PFSK-1 (cell line): ENCODE data around the gene SERTM1. TPM values are rescaled to one million over a fixed set of nuclear protein-coding genes. Genes with fewer than 3 reads are reported as not detected.

Experiments used
- FOXP2 ChIP-seq: optimal IDR thresholded peaks from 2 replicates; pipeline ENCODE3; 2011; ENCODE audit warnings: borderline replicate concordance, control low read depth, inconsistent platforms; ENCODE audit not compliant: insufficient read depth; ENCODE audit errors: extremely low read length, extremely low read depth
- POLR2AphosphoS5 ChIP-seq: IDR thresholded peaks from 2 replicates; pipeline ENCODE4 v1.6.1; 2012; ENCODE audit warnings: low read depth, mild to moderate bottlenecking, control low read depth, low read length, moderate library complexity
- SIN3A ChIP-seq: IDR thresholded peaks from 2 replicates; pipeline ENCODE4 v1.6.1; 2012; ENCODE audit warnings: mild to moderate bottlenecking, low read length, moderate library complexity, borderline replicate concordance; ENCODE audit not compliant: insufficient read depth
- TAF1 ChIP-seq: IDR thresholded peaks from 2 replicates; pipeline ENCODE4 v1.6.1; 2012; ENCODE audit warnings: low read length, control low read depth, borderline replicate concordance; ENCODE audit not compliant: insufficient read depth
- polyA plus RNA-seq: library from polyadenylated mRNA; unstranded; fragments of >200 nt; gene quantifications from one replicate; pipeline ENCODE4 v1.2.1, GENCODE V29; 2012; ENCODE audit warnings: low read depth, missing spikeins; ENCODE audit not compliant: insufficient read length
- TF ChIP-seq, protein P1 (sequence below), 2 experiments: IDR thresholded peaks; 2 replicates each; pipeline versions ENCODE4 v1.6.1 to v1.8.0; 2011 to 2012; ENCODE audit warnings: low read depth in 2 of 2, low read length in 2 of 2, control low read depth in 1 of 2, inconsistent platforms in 1 of 2, mild to moderate bottlenecking in 1 of 2, moderate library complexity in 1 of 2; ENCODE audit not compliant: insufficient read depth in 1 of 2

SERTM1 gene
- not detected for polyA plus RNA-seq

DNA sequence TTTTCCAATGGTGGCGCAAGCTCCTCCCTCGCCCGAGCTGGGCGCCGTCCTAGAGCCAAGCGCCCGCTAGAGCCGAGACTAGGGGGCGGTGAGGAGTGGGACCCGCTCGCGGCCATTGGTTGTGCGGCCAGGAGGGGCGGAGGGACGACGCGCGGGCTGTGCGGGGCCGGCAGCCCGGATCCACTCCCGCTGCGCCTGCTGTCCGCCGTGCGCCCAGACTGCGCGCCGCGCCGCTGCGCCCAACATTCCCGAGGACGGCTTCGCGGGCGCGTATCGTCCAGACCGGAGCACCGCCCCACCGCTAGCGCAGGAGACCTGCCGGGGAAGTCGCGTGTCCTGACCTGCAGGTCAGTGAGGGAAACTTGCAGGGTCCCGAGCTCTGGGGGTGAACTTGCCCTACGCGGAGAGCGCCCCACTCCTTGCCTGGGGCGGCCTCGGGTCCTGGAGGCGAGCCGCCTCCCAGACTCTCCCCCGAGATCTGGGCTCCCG lies at the start of gene SERTM1:
Gene SERTM1 (plus strand): TSS at position 183 of the 489 bp plus-strand sequence. CDS start 21,059 bp downstream, outside the sequence.
- TF ChIP-seq POLR2AphosphoS5 = no peak

- TF ChIP-seq POLR2AphosphoS5 (no peak), SIN3A (no peak), TAF1 (no peak), FOXP2 (no peak)
- TF ChIP-seq, protein P1, sequence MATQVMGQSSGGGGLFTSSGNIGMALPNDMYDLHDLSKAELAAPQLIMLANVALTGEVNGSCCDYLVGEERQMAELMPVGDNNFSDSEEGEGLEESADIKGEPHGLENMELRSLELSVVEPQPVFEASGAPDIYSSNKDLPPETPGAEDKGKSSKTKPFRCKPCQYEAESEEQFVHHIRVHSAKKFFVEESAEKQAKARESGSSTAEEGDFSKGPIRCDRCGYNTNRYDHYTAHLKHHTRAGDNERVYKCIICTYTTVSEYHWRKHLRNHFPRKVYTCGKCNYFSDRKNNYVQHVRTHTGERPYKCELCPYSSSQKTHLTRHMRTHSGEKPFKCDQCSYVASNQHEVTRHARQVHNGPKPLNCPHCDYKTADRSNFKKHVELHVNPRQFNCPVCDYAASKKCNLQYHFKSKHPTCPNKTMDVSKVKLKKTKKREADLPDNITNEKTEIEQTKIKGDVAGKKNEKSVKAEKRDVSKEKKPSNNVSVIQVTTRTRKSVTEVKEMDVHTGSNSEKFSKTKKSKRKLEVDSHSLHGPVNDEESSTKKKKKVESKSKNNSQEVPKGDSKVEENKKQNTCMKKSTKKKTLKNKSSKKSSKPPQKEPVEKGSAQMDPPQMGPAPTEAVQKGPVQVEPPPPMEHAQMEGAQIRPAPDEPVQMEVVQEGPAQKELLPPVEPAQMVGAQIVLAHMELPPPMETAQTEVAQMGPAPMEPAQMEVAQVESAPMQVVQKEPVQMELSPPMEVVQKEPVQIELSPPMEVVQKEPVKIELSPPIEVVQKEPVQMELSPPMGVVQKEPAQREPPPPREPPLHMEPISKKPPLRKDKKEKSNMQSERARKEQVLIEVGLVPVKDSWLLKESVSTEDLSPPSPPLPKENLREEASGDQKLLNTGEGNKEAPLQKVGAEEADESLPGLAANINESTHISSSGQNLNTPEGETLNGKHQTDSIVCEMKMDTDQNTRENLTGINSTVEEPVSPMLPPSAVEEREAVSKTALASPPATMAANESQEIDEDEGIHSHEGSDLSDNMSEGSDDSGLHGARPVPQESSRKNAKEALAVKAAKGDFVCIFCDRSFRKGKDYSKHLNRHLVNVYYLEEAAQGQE (IDR thresholded peaks at IDR 0.05; ENCODE audit: insufficient read depth in 1 of 2, low read depth in 2 of 2, low read length in 2 of 2) = no peak
Measured at GRCh38 chr13:36628377-36629056, 45.3 kb upstream of the SERTM1 start.

- TF ChIP-seq, protein P1 (IDR thresholded peaks at IDR 0.05; ENCODE audit: insufficient read depth in 1 of 2, low read depth in 2 of 2, low read length in 2 of 2) = no peak
- TF ChIP-seq POLR2AphosphoS5 (no peak), FOXP2 (no peak), TAF1 (no peak), SIN3A (no peak)
Measured at GRCh38 chr13:36629057-36629385, 44.8 kb upstream of the SERTM1 start.

DNA sequence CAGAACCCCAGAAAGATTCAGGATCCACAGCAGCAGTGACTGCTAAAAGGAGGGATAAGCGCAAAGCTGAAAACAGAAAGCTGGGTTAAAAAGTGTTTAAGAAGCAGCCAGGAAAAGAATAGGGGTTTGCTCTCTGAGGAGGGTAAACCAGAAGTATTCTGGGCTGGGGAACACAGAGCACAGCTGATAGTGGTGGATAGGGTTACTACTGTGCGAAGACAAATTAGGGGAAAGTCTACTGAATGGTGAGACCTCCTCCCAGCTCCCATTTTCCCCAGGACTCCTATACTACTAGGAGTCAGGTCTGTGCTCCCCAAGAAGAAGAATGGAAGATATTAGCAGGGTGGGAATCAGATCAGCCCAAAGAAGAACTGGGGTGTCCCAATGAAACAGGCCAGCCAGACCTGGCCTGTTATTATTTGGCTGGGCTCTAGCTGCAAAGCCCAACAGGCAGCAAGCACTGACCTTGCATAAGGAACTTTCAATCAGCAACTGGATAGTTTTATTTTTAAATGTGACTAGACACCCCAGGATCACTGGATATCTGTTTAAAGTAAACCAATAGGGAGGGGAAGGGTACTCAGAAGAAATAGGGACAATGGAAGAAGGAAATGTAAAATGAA lies 43.5 kb upstream of the SERTM1 start:
- TF ChIP-seq POLR2AphosphoS5 = no peak
- TF ChIP-seq SIN3A = no peak
- TF ChIP-seq, protein P1 (IDR thresholded peaks at IDR 0.05; ENCODE audit: insufficient read depth in 1 of 2, low read depth in 2 of 2, low read length in 2 of 2) = no peak
- no peak for TF ChIP-seq TAF1
- TF ChIP-seq FOXP2 = no peak

GRCh38 chr13:36639610-36640009 lies 34.2 kb upstream of the SERTM1 start:
- TF ChIP-seq FOXP2 (no peak), POLR2AphosphoS5 (no peak), TAF1 (no peak), SIN3A (no peak)
- TF ChIP-seq, protein P1 (IDR thresholded peaks at IDR 0.05; ENCODE audit: insufficient read depth in 1 of 2, low read depth in 2 of 2, low read length in 2 of 2) = no peak
